GM18520 (cell line): ENCODE data around the gene IDH3A.

Experiments used
- ATAC-seq: cut with Tn5 transposase; IDR thresholded peaks from one replicate; pipeline ENCODE4 v1.9.1; 2021; ENCODE audit not compliant: unreplicated experiment

The IDH3A gene

DNA sequence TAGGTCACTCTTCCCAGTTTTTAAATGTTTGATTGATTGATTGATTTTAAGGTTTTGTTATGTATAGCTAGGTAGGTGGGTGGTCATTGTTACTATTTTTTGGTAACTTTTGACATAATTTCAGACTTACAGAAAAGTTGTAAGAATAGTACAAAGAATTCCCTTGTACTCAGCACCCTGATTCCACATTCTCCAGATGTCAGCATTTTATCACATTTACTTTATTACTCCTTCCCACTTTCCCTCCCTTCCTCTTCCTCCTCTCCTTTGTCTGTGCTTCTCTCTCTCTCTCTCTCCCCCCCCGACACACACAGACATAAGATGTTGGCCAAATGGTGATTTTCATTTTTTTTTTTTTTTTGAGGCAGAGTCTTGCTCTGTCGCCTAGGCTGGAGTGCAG lies 14.8 kb downstream of the IDH3A start:
- no peak for ATAC-seq

- ATAC-seq: peak; percentile 79
Observed at GRCh38 chr15:78167227-78167888, 18.2 kb downstream of the IDH3A start.

- ATAC-seq: no peak
Observed at GRCh38 chr15:78168608-78169007, 19.4 kb downstream of the IDH3A start.

GRCh38 chr15:78170848-78171773 lies 21.9 kb downstream of the IDH3A start:
- peak; percentile 30 for ATAC-seq

- no peak for ATAC-seq
Observed at GRCh38 chr15:78171864-78172472, 22.8 kb downstream of the IDH3A start.

GRCh38 chr15:78174401-78174800 lies 25.2 kb downstream of the IDH3A start:
- no peak for ATAC-seq

- ATAC-seq: no peak
Observed at GRCh38 chr15:78175330-78175729, 26.2 kb downstream of the IDH3A start.

DNA sequence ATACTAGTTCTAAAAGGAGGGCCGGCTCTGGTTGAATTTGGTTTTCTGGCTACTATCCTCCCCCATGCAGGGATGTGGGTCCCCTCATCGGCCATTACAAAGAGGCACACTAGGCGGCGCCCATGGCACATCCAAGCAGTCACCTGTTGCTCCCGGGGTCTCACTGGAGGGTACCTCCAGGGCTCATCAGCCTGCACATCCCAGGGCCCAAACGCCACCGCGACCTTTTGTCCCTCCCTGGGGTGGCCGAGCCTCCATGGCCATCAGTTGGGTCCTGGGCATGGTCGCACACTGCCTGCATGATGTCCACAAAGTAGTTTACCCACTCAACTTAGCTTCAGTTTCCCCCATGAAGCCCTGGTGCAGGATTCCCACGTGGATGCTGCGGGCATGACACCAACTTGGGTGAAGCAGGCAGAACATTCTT lies 28.3 kb downstream of the IDH3A start:
- no peak for ATAC-seq

DNA sequence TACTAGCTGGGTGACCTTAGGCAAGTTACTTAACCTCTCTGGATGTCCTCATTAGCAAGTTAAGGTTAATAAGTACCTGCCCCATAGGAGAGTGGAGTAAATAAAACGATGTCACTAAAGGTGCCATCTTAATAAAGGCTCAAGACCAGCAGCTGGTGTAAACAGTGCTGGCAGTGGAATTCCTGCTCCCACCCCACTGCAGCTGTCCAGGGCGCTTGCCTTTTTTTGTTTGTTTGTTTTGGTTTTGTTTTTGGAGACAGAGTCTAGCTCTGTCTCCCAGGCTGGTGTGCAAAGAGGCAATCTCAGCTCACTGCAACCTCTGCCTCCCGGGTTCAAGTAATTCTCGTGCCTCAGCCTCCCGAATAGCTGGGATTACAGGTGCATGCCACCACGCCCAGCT lies 28.9 kb downstream of the IDH3A start:
- ATAC-seq: no peak

GRCh38 chr15:78179286-78179840 lies 30.2 kb downstream of the IDH3A start:
- ATAC-seq: no peak

- no peak for ATAC-seq
Observed at GRCh38 chr15:78179906-78180305, 30.7 kb downstream of the IDH3A start.

DNA sequence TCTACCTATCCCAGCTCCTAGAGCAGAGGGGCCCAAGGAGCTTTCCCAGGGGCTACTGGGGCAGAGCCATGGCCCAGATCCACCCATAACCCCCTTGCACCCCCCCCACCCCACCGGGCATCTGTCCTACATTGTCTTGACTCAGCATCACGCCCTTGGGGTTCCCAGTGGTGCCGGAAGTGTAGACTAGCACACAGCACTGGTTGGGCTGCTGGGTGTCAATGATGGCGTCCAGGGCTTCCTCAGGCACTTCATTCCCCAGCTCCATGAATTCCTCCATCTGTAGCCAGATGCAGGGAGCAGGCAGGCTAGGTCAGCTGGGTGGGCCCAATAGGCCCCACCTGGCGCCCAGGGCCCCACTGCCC lies 33.2 kb downstream of the IDH3A start:
- no peak for ATAC-seq

DNA sequence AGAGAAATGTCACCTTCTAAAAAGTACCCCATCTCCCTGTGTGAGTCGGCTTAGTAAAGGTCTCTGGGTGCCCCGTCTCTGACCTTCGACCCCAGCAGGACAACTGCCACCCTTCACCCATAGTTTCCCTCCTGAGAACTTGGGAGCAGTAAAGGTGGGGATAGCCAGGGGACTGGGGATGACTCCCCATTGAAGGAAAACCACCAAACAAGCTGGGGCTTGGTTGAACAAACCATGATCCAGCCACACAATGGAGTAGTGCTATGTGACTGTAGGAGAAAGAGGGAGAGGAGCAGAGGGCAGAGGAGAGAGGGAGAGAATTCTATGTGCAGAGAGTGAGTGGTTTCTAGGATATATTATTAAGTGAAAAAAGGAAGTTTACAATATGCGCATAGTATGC lies 33.7 kb downstream of the IDH3A start:
- ATAC-seq: no peak

DNA sequence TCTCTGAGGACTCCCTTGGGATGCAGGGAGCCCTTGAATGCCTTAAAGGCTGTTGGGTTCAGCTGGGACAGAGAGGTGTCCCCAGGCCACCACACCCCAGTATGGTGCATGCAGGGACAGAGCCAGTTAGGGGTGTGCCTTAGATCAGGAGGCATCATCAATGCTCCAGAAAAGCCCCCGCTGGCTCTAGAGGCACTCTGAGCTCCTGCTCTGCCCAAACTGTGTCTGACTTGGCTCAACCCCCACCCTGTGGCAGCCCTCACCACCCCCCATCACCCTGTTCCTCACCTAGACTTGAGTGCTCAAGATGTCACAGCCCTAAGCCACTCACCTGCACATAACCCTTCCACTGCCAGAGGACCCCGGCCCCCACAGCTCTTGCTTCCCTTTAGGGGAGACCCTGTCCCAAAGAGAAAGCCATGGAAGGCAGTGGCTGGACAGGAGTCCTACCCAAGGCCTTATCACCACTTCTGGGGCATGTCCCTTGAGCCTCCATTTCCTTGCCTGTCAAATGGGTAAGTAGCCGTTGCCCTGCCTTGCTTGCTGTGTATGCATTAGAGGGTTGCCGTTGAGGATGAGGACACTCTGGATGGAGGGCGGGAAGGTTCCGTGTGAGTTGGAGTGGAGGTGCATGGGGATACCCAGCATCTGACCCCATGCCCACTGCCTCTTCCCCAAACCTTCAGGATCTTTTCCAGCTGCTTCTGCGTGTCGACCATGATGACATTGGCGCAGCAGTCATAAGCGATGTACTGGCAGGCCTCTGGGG lies 43.8 kb downstream of the IDH3A start:
- ATAC-seq: no peak

- ATAC-seq: no peak
Observed at GRCh38 chr15:78193731-78194567, 44.8 kb downstream of the IDH3A start.

DNA sequence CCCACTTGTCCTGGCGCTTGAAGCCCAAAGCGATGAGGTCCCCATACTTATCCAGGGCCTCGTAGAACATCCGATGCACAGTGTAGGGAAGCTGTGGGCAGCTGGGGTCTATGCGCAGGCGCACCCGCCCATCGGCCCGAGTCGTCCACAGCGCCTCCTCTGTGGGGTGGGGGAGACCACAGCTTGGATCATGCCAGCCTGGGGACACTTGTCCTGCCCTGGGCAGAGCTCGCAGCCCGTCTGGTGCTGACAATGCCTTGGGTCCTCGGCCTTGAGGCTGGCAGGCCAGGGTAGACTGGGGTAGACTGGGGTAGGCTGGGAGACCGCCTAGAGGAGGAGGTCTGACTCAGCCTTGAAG lies 45.4 kb downstream of the IDH3A start:
- no peak for ATAC-seq

DNA sequence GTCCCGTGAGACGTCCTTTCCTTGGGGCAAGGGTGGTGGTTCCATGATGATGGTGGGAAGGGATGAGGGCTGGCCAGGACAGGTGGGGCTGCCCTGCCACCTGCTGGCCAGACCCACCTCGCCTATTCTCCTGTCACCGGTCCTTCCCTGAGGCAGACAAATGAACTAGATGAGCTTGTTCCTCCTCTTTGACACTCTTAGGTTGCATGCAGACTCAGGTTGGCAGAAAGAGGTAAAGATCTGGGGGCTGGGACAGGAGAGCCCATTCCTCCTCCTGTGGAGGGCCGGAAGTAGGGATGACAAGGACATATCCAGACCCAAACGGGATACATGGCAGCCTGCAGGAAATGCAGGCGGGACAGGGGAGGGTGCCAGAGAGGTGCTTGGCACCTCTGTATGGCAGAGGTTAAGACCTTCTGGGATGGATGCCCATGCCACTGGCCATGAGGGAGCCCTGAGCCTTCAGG lies 46.6 kb downstream of the IDH3A start:
- ATAC-seq: no peak

DNA sequence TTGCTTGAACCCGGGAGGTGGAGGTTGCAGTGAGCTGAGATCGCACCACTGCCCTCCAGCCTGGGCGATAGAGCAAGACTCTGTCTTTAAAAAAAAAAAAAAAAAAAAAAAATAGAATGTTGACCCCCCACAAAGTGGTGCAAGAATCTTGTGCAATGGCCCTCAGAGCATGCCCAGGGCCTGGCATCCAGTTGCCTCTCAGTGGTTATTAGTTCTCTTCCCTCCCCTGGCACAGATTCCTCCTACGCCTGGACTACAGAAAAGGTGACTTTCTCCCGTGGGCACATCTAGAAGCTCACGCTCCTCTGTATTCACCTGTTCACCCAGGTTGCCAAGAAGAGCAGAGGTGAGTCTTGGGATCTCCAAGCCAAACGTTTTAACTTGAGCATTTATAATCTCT lies 48.5 kb downstream of the IDH3A start:
- no peak for ATAC-seq

DNA sequence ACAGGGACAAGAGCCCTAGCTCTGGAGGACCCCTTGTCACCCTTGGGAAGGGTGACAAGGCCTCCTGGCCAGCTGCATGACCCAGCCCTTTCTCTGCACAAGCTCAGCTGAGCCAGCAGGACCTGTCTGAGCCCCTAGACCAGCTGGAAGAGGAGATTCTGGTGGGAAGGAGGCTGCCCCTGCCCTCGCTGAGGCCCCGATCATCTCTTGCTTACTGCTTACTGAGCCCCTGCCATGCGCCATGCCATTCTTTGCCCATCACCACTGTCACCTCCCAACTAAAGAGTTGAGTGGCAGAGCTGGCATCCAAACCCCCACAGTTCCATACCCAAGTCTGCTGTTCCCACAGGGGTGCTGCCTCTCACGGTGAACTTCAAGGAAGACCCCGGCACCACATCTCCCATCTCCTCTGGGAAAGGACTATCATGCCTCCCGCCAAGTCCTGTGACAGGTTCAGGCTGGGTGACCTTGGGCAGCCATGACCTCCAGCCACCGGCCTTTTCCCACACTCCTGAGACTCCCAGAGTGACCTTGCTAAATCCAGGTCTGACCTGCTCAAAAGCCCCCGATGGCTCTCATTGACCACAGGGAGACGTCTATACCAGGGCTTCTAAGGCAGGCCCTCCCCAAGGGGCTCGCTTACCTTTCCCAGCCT lies 51.2 kb downstream of the IDH3A start:
- no peak for ATAC-seq
